ENCODE measurements around the gene WDFY1.
A peak's percentile ranks its signal among the peaks of the same experiment; 100 is the strongest.
"Not testable (repeated sequence)": the region's sequence is repeated elsewhere in the genome, so short reads cannot be mapped to it uniquely, and the experiment has no call there.

WDFY1 gene

DNA sequence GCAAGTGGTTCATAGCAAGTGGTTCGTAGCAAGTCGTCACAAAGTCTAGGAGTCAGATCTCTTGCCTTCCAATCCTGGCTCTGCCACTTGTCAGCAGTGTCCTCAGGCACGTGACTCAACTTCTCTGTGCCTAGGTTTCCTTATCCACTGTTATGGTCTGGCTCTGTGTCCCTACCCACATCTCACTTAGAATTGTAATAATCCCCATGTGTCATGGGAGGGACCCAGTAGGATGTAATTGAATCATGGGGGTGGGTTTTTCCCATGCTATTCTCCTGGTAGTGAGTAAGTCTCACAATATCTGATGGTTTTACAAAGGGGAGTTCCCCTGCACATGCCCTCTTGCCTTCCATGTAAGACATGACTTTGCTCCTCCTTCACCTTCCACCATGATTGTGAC is 55.9 kb downstream of the WDFY1 start:
- no peak for DNase-seq

DNA sequence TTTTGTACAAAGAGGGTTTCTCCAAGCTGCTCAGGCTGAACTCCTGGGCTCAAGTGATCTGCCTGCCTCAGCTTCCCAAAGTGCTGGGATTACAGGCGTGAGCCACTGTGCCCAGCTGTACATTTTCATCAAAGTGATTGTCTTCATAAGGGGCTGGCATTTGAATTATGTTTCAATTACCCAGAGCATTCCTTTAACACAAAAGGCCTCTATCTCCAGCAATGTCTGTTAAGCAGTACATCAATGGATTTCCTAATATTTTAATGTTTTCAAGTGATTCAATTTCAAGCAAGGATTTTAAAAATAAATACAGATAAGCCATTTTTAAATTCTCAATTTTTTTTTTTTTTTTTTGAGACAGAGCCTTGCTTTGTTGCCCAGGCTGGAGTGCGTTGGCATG is 56.9 kb downstream of the WDFY1 start:
- DNase-seq, result no peak

DNA sequence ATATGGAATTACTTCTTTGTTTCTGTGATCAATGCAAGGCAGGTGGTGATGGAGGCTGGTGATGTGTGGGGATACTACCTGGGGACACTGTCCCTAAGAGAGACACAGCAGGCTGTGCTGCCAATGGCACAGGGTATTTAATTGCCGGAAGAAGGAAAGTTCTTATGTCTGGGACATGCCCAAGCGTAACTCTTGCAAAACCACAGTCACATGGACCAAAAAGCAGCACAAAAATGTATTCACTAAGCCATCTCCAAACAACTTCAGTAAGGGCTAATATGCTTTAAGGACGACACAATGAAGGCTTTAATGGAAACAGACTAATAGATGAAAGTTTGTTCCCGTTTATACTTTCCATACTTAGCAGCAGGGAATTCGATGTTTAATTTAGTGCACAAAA is 58.0 kb downstream of the WDFY1 start:
- no peak for DNase-seq

DNA sequence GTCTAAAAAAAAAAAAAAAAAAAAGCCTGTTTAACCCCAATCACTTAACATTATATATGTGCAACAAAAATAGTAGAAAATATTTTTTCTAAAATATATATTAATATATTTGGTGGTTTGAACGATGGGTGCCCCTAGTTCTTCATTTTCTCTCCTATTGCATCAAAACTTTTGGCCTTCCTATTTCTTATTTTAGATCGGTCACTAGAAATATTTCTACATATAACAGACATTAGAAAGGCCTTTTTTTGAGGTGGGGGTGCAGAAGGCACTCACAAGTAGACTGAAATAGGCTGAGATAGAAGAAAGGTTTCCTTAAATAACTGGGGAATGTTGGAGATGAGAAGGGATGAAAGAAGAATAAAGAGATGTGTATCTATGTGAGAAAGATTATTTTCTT is 58.4 kb downstream of the WDFY1 start:
- DNase-seq, result no peak

DNA sequence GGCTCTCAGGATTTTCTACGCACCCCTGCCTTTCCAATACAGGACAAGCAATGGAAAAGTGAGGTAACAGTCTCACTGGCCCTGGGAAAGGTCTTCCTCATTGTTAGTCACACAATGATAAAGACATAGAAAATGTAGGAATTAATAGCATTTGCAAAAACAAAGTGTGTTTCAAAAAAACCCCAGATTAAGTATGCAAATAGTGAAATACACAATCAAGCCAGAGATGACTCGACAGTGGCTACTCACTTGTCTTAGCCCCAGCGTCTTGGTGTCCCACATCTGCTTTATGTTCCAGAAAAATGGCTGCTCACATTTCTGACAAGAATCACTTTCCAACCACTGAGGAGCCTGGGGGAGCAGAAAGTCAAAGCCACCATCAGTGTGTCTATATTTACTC is 60.7 kb downstream of the WDFY1 start:
- DNase-seq, result no peak

DNA sequence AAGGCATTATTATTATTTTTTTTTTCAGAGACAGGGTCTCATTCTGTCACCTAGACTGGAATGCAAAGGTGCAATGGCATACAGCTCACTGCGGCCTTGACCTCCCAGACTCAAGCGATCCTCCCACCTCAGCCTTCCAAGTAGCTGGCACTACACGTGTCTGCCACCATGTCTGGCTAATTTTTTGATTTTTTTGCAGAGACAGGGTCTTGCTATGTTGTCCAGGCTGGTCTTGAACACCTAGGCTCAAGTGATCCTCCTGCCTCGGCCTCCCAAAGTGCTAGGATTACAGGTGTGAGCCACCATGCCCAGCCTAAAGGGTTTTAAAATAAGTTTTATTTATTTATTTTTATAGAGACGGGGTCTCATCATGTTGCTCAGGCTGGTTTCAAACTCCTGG is 62.4 kb downstream of the WDFY1 start:
- DNase-seq, result no peak

DNA sequence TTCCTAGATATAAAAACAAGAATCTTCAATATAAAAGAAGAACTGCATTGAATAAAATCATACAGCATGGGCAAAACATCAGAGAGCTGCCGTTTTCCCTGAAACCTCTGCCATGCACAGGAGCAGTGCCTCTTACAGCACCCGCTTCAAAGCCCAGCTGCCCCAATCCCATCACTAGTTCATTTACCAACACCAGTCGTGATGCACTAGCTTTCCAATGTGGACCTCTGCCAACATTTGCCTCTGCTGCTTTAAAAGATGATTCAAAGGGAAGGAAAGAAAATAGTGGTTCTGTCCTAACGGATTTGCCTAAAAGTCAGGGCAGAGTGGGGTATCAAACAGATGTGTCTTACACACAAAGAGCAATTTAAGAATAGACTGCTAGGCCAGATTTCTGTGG is 64.3 kb downstream of the WDFY1 start:
- no peak for DNase-seq

DNA sequence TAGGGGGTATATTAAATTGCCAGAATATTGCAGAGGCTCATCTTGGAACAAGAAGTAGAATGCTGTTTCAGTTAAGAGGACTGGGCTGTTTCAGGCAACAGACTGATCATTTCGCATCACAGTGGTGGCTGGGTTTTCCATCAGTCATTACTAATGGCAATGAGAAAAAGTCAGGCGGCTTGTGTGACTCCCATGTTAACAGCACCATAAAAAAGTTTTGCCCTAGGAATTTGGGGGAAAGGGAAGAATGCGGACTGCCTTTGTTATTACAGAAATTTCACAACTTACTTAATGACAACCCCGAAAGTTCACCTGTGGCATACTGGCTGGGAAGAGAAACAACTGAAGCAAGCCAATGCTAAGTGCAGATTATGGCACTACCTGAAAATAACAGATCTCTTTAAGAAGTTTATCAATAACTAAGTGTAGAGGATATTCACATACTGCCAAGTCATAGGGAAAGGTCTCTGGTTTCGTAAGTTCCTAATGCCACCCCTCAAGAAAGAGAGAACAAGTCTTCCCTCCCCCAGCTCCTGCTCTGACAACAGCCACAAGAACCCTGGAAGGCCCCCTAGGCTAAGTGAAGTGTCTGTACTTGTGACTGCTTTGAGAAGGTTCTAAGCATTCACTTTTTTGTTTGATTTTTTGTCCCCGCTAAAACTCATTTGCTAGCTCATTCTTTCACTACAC is 67.3 kb downstream of the WDFY1 start:
- no peak for DNase-seq

DNA sequence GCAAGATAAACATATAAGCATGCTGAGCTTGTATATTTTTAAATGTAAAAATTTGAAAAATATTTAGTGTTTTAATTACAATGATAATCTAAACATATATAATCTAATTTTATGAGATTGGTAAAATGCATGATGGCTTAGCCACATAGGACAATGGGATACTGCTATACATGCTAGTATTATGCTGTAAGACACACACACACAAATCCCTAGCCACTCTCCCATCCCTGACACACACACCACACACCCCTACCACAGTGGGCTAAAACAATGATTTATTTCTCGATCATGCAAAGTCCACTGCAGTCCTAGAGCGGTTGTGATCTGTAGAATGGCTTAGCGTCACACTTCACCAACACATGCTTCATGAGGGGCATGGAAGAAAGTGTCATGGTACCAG is 71.5 kb downstream of the WDFY1 start:
- no peak for DNase-seq

DNA sequence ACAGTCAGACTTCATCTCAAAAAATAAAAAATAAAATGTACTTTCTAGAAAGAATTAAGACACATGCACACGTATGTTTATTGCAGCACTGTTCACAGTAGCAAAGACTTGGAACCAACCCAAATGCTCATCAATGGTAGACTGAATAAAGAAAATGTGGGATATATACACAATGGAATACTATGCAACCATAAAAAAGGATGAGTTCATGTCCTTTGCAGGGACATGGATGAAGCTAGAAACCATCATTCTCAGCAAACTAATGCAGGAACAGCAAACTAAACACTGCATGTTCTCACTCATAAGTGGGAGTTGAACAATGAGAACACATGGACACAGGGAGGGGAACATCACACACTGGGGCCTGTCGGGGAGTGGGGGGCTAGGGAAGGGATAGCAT is 72.4 kb downstream of the WDFY1 start:
- DNase-seq, result not testable (repeated sequence)

DNA sequence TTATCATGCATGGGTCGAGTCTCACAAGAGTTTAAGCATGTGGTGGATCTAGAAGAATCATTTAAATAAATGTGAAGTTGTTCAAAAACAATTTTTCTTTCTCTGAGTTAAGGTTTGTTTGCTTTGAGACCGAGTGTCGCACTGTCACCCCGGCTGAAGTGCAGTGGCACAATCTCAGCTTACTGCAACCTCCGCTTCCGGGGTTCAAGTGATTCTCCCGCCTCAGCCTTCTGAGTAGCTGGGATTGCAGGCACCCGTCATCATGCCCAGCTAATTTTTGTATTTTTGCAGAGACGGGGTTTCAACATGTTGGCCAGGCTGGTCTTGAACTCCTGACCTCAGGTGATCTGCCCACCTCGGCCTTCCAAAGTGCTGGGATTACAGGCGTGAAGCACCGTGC is 73.5 kb downstream of the WDFY1 start:
- not testable (repeated sequence) for DNase-seq

DNA sequence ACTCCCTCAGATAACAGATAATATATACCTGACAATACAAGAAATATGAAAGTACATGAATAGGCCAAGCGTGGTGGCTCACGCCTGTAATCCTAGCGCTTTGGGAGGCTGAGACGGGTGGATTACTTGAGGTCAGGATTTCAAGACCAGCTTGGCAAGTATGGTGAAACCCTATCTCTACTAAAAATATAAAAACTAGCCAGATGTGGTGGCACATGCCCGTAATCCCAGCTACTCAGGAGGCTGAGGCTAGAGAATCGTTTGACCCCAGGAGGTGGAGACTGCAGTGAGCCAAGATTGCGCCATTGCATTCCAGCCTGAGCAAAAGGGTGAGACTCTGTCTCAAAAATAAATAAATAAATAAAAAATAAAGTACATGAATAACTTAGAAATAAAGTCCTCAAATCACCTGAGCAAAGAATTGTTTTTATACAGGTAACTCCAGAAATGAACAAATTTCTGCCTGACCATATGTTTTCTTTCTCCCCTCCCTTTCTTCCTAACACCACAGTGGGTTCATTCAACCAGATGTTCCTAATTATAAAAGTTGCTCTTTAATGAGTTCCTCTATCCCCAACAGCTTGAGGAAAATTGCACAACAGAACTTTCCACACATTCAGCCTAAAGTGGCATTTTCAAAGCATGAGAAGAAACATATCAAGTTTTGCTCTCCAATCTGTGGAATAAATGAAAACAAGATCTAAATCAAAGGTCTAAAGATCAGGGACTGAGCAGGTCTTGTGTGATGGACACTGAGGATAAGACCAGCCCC is 74.1 kb downstream of the WDFY1 start:
- DNase-seq, result no peak

DNA sequence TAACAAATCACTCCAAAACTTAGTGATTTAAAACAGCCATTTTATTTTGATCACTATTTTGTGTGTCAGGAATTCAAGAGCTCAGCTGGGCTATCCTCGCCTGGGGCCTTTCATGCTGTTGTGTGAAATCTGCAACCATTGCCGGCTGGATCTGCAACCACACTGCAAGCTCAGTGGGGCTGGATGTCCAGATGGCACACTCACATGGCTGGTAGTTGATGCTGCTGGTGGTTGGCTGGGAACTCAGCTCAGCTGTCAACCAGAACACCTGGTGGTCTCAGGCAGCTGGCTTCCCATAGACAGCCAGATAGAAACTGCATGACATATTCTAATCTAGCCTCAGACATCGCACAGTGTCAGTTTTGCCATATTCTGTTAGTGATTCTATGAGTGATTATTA is 77.1 kb downstream of the WDFY1 start:
- DNase-seq, result no peak

DNA sequence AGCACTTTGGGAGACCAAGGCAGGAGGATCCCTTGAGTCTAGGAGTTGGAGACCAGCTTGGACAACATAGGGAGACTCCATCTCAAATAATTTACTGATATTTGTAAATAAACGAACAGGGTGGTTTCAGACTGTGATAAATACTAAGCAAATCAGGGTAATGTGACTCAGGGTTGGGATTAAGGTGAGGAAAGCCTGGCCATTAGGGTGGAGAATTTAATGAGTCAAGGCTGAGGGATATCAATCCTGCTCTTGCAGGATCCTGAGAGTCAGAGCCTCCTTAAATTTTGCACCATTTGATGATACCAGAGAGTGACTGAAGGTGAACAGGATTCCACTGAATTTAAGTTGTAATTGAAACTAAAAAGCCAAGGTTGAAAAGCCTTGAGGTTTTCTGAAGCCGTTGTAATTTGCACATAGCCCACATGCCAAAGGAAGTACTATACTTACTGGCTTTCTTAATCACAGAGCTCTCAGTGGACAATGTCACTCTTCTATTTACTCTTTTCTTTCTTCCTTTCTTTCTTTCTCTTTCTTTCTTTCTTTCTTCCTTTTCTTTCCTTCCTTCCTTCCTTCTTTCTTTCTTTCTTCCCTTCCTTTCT is 79.1 kb downstream of the WDFY1 start:
- DNase-seq, result no peak

DNA sequence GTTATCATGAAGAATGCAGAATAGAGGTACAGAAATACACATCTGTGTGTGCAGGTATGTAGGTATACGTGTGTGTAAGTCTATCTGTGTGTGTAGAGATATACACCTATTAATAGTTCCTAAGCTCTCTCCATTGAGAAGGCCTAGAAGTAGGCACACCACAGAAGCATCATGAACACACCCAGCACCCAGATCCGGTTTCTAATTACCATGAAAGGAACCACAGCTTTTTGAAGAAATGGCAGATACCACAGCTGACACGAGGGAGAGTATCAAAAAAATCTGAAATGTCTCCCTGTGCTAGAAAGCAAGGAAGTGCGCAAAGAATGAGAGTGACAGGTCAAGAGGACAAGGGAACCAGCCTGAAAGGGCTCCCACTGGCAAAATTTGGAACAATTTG is 80.0 kb downstream of the WDFY1 start:
- peak; percentile 26 for DNase-seq

DNA sequence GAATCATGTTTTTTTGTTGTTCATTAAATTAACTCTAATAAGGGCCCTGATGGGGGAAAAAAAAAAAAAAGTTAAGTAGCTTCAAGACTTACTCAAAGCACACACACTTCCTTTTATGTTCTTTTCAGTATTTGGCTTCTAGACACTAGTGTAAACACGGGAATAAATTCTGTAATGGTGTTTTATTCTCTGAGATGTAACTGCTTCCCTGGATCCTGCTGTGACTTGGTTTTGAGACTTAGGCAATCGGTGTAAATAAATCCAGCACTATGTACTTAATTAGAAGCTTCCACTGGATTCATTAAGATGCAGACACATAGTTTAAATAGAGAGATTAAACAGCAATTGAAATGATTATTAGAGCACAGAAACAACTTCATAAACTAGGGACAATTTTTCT is 81.6 kb downstream of the WDFY1 start:
- no peak for DNase-seq

DNA sequence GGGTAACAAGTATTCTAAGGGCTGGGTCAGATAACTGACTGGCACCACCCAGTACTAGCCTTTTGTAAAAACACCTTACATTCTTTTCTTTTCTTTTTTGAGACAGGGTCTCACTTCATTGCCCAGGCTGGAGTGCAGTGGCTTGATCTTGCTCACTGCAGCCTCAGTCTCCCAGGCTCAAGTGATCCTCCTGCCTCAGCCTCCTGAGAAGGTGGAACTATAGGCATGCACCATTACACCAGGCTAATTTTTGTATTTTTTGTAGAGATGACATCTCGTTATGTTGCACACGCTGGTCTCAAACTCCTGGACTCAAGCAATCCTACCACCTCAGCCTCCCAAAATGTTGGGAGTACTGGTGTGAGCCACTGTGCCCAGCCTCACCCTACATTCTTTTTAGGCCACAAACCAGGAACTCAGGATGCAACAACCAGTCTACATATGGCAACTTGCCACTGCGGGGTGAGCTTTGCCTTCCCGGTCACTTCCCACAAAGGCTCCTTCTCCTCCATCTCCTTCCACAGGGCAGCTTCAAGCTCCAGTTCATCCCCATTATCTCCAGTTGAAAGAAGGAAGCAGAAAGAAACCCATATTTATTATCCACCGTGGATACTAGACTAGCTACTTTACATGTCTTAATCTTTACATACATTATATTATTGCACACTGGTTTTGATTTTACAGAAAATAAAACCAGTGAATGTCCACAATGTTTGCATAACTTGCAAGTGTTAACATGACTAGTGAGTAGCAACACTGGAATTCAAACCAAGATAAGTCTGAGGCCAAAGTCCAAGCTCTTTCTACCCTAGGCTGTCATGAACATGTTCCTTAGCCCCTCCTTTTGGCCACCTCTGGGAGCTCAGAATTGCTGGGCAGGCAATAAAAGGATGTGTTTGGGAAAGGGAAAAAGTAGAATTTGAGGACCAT is 84.1 kb downstream of the WDFY1 start:
- no peak for DNase-seq

DNA sequence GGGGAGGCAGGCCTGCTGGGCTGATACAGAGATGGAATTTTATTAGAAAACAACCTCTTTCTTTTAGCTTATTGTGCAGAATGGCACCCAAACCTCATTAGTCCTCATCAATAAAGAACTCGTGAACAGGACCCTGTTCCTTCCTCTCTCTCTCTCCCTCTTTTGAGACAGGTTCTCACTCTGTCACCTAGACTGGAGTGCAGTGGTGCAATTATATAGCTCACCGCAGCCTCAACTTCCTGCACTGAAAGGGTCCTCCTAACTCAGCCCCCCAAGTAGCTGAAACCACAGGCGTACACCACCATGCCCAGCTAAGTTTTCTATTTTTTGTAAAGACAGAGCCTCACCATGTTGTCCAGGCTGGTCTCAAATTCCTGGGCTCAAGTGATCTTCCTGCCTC is 86.1 kb downstream of the WDFY1 start:
- no peak for DNase-seq

DNA sequence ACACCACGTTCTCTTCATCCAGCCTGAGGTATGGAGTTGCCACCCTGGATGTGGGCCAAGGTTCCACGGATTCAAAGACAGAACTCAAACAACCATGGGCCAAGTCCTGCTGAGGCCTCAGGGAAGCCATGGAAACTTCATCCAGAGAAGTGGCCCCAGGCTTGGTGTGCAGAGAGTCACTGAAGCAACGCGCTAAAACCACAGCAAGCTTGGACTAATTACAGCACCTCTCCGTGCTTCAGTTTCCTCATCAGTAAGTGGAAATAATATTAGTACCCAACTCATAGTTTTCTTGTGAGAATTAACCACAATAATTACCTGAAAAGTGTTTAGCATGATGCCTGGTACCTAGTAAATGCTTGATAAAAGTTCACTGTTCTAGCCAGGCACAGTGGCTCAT is 88.6 kb downstream of the WDFY1 start:
- DNase-seq, result no peak

DNA sequence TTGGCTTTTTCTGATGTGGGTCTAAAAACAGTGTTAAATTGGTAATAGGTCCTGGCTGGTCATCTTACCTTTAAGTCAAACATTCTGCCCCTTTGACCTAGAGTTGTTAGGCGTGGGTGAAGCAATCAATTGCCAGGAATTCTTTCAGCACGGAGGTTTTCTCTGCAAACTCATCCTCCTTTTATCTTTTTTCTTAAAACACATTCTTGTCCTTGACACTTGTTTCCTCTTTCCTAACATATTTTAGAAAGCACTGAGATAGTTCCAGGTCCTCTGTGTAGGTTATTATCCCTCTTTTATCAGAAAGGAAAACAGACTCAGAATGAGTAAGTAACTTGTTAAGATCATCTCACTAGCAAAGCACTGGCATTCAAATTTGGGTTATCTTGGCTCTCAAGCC is 89.1 kb downstream of the WDFY1 start:
- no peak for DNase-seq

DNA sequence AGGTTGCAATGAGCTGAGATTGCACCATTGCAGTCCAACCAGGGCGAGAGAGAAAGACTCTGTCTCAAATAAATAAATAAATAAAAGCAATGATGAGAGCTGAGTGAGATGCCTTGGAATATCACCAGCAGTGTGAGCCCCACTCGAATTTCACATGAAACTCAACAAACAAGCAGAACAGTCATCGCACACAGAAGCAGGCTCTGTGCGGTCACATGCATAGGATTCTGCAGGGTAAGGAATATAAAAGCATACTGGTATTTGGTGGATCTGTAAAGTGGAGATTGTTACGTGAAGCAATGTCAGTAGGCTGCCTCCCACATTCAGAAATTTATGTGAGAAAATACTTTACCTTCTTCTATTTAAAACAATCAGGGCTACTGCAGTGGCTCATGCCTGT is 89.7 kb downstream of the WDFY1 start:
- no peak for DNase-seq

DNA sequence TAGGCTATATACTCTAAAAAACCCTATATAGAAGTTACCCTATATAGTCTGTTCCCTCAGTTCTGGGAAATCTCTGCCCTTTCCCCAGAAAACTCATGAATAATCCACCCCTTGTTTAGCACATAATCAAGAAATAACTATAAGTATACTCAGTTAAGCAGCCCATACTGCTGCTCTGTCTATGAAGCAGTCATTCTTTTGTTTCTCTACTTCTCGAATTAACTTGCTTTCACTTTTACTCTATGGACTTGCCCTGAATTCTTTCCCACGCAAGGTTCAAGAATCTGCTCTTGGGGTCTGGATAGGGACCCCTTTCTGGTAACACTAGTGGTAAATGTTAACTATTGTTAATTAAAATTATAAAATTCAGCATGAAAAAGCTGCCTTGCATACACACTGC is 90.4 kb downstream of the WDFY1 start:
- DNase-seq, result no peak

DNA sequence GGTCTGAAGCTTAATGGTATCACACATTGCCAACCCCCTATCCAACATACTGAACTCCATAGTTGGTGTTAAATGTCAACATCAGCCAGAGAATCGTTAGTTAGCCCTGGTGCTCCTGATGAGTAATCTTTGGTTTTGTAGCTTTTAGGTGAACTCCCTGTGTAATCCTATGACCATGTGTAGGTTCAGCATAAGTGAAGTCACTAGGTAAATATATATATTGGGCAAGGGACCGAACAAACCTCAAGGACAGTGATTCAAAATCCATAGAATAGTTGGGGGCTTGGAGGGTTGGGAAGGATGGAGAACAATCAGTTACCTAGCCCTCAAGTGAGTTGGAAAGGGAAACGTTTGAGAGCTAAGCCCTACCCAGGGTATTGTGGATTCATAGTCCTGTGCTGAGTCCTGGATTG is 91.7 kb downstream of the WDFY1 start:
- no peak for DNase-seq
